HepG2 (cell line): Measurements from ENCODE around the gene BRSK2. TPM values are rescaled to one million over a fixed set of nuclear protein-coding genes. Genes with fewer than 3 reads are reported as not detected.

Source experiments
- ATF4 ChIP-seq, 2 experiments: fragments of 450-650 bp in 1 of 2; sonication (generic) in 1 of 2; formaldehyde crosslinking; IDR thresholded peaks; 2 replicates each; pipeline versions ENCODE4 v1.5.0 to v1.8.0; 2020 to 2022; ENCODE audit warnings: mild to moderate bottlenecking in 1 of 2, missing genetic modification reagents in 1 of 2
- FUBP1 ChIP-seq: sonication (generic); formaldehyde crosslinking; IDR thresholded peaks from 2 replicates; pipeline ENCODE4 v1.5.1; 2020; ENCODE audit warnings: missing genetic modification reagents, mild to moderate bottlenecking, borderline replicate concordance
- HIC2 ChIP-seq: sonication (generic); formaldehyde crosslinking; IDR thresholded peaks from 2 replicates; pipeline ENCODE4 v1.9.0; 2022; ENCODE audit warnings: low read depth, missing genetic modification reagents
- HMG20B ChIP-seq: conservative IDR thresholded peaks from 2 replicates; pipeline ENCODE4 v1.6.1; 2016; ENCODE audit warnings: missing genetic modification reagents, missing compliant biosample characterization
- HOXA9 ChIP-seq: sonication (generic); formaldehyde crosslinking; IDR thresholded peaks from 2 replicates; pipeline ENCODE4 v1.8.1; 2022; ENCODE audit warnings: missing genetic modification reagents, mild to moderate bottlenecking, moderate library complexity, borderline replicate concordance
- KLF16 ChIP-seq, 2 experiments: sonication (generic) in 1 of 2; formaldehyde crosslinking in 1 of 2; IDR thresholded peaks; 2 replicates each; pipeline versions ENCODE4 v1.6.1 to v1.8.0; 2016 to 2023; ENCODE audit warnings: missing genetic modification reagents in 2 of 2, missing compliant biosample characterization in 1 of 2
- SAFB2 ChIP-seq: sonication (generic); formaldehyde crosslinking; IDR thresholded peaks from 2 replicates; pipeline ENCODE4 v1.5.1; 2020; ENCODE audit warnings: missing genetic modification reagents, low read depth, mild to moderate bottlenecking, borderline replicate concordance
- TBX2 ChIP-seq: sonication (generic); formaldehyde crosslinking; IDR thresholded peaks from 2 replicates; pipeline ENCODE4 v1.5.0; 2020; ENCODE audit warnings: missing genetic modification reagents, mild to moderate bottlenecking, borderline replicate concordance
- TMF1 ChIP-seq: sonication (generic); formaldehyde crosslinking; IDR thresholded peaks from 2 replicates; pipeline ENCODE4 v1.8.1; 2022; ENCODE audit warnings: low read depth, missing genetic modification reagents
- ZNF34 ChIP-seq: sonication (generic); formaldehyde crosslinking; IDR thresholded peaks from 2 replicates; pipeline ENCODE4 v1.4.0; 2020; ENCODE audit warnings: mild to moderate bottlenecking, missing genetic modification reagents, borderline replicate concordance
- ZNF512B ChIP-seq: sonication (generic); formaldehyde crosslinking; IDR thresholded peaks from 2 replicates; pipeline ENCODE4 v1.5.1; 2020; ENCODE audit warnings: missing genetic modification reagents, mild to moderate bottlenecking, borderline replicate concordance
- ZNF639 ChIP-seq: conservative IDR thresholded peaks from 2 replicates; pipeline ENCODE4 v1.6.1; 2018; ENCODE audit warnings: missing genetic modification reagents
- ZNF75D ChIP-seq: sonication (generic); formaldehyde crosslinking; IDR thresholded peaks from 2 replicates; pipeline ENCODE4 v1.8.1; 2023; ENCODE audit warnings: missing genetic modification reagents, mild to moderate bottlenecking, borderline replicate concordance
- polyA plus RNA-seq, 8 experiments: library from polyadenylated mRNA; depleted of rRNA in 3 of 8; stranded (reverse) in 7 of 8; unstranded in 1 of 8; fragments of >200 nt; fragmentation: Illumina TruSeq in 4 of 8; extraction: Trizol in 4 of 8; gene quantifications; 2 replicates each; pipeline versions ENCODE4 v1.2.1 to v1.2.3, GENCODE V29; 2011 to 2016; ENCODE audit warnings: low read depth in 4 of 8, missing spikeins in 1 of 8, mixed read lengths in 1 of 8; ENCODE audit not compliant: insufficient read depth in 1 of 8
- total RNA-seq, 5 experiments: library from RNA; depleted of rRNA; stranded (reverse); fragments of >200 nt; fragmentation: Illumina TruSeq; extraction: Trizol; gene quantifications; 2 replicates each; pipeline ENCODE4 v1.2.3, GENCODE V29; 2016; ENCODE audit warnings: low read depth in 1 of 5

The BRSK2 gene
- total and polyA plus RNA-seq, 2 of the 13 experiments (the other 11 are each of a cell fraction or from before 2014, with no cell fraction given) = 0.74 to 1.1 TPM

- TF ChIP-seq ZNF512B (CRISPR knock-in tag) (no peak), FUBP1 (CRISPR knock-in tag) (no peak), HMG20B (CRISPR knock-in tag) (no peak), TMF1 (peak; percentile 59; the same call in 1 of the 2 replicates), HOXA9 (CRISPR knock-in tag) (0 out of 2 replicates have a peak, but pooled peaks have one; percentile 51), ZNF639 (CRISPR knock-in tag) (no peak), ZNF75D (no peak), TBX2 (no peak), SAFB2 (CRISPR knock-in tag) (no peak), HIC2 (CRISPR knock-in tag) (no peak), KLF16 (CRISPR knock-in tag; IDR thresholded peaks at IDR 0.05) (peak in 1 of 2 experiments; percentile 85; a peak in 2 of 4 replicates), ATF4 (CRISPR knock-in tag; IDR thresholded peaks at IDR 0.05) (no peak), ZNF34 (CRISPR knock-in tag) (no peak)
These were observed 12.0 kb downstream of the BRSK2 start (continued) for GRCh38 chr11:1401656-1402221.
